Glutamatergic neuron (in vitro differentiated cells): Measurements from ENCODE around the gene PLSCR4. TPM values are rescaled to one million over a fixed set of nuclear protein-coding genes. Genes with fewer than 3 reads are reported as not detected.

ENCODE experiments used
- DNase-seq: peaks from one replicate; pipeline ENCODE4 v3.0.0; 2022
- H3K27ac Mint-ChIP-seq: one replicate; pipeline ENCODE4 v1.8.0; 2020; ENCODE audit warnings: mild to moderate bottlenecking, mixed read lengths, inconsistent platforms; ENCODE audit not compliant: unreplicated experiment
- H3K27me3 Mint-ChIP-seq: one replicate; pipeline ENCODE4 v1.8.0; 2020; ENCODE audit warnings: mild to moderate bottlenecking, moderate library complexity, mixed read lengths, inconsistent platforms; ENCODE audit not compliant: unreplicated experiment
- H3K36me3 Mint-ChIP-seq: one replicate; pipeline ENCODE4 v1.8.0; 2020; ENCODE audit warnings: mild to moderate bottlenecking, mixed read lengths, inconsistent platforms; ENCODE audit not compliant: unreplicated experiment
- H3K4me1 Mint-ChIP-seq: one replicate; pipeline ENCODE4 v1.8.0; 2020; ENCODE audit warnings: mild to moderate bottlenecking, low read depth, mixed read lengths, inconsistent platforms; ENCODE audit not compliant: unreplicated experiment
- H3K4me3 Mint-ChIP-seq: one replicate; pipeline ENCODE4 v1.8.0; 2020; ENCODE audit warnings: mild to moderate bottlenecking, mixed read lengths, inconsistent platforms; ENCODE audit not compliant: unreplicated experiment
- H3K9me3 Mint-ChIP-seq: one replicate; pipeline ENCODE4 v1.8.0; 2020; ENCODE audit warnings: mild to moderate bottlenecking, moderate library complexity, mixed read lengths, inconsistent platforms; ENCODE audit not compliant: unreplicated experiment
- CTCF ChIP-seq: fragments of 200-600 bp; sonication (generic); IDR thresholded peaks from one replicate; pipeline ENCODE4 v1.5.0; 2021; ENCODE audit not compliant: partially characterized antibody, unreplicated experiment
- total RNA-seq: library from RNA; stranded (reverse); fragmentation: NEBNext Ultra II Directional; extraction: Animal tissue kit (Norgen Biotek cat#: 25700); gene quantifications from one replicate; pipeline ENCODE4 v1.2.1, GENCODE V29; 2021; ENCODE audit not compliant: unreplicated experiment

The PLSCR4 gene
- total RNA-seq, 1 donor from 2014 or later, result not detected

- H3K4me3 Mint-ChIP-seq, result no peak overlapping the region
- DNase-seq, result no peak
- TF ChIP-seq CTCF, result no peak
- H3K4me1 Mint-ChIP-seq, result no peaks in the 10 kb centered on the region
- no peaks in the 10 kb centered on the region for H3K36me3 Mint-ChIP-seq
- H3K9me3 Mint-ChIP-seq, result no peaks in the 10 kb centered on the region
- no peak overlapping the region for H3K27ac Mint-ChIP-seq
- no peaks in the 10 kb centered on the region for H3K27me3 Mint-ChIP-seq
Measured at GRCh38 chr3:146181216-146181615, 69.7 kb downstream of the PLSCR4 start.

- no peak for TF ChIP-seq CTCF
- DNase-seq, result no peak
- Mint-ChIP-seq H3K27ac (no peak overlapping the region), H3K36me3 (no peaks in the 10 kb centered on the region), H3K4me1 (no peaks in the 10 kb centered on the region), H3K4me3 (no peak overlapping the region), H3K27me3 (no peaks in the 10 kb centered on the region), H3K9me3 (no peaks in the 10 kb centered on the region)
Measured at GRCh38 chr3:146180376-146180775, 70.5 kb downstream of the PLSCR4 start.

- no peak overlapping the region for H3K27ac Mint-ChIP-seq
- H3K36me3 Mint-ChIP-seq, result no peaks in the 10 kb centered on the region
- no peak for TF ChIP-seq CTCF
Measured at GRCh38 chr3:146178006-146178689, 72.8 kb downstream of the PLSCR4 start.

GRCh38 chr3:146177519-146177918 is 73.4 kb downstream of the PLSCR4 start:
- no peak for DNase-seq
- no peaks in the 10 kb centered on the region for H3K9me3 Mint-ChIP-seq
- no peak overlapping the region for H3K27ac Mint-ChIP-seq
- TF ChIP-seq CTCF, result no peak
- H3K4me3 Mint-ChIP-seq, result no peak overlapping the region
- H3K4me1 Mint-ChIP-seq, result no peaks in the 10 kb centered on the region
- no peaks in the 10 kb centered on the region for H3K36me3 Mint-ChIP-seq
- no peaks in the 10 kb centered on the region for H3K27me3 Mint-ChIP-seq

More at GRCh38 chr3:146178006-146178689, 72.8 kb downstream of the PLSCR4 start:
- no peak for DNase-seq
- H3K4me3 Mint-ChIP-seq, result no peak overlapping the region
- no peaks in the 10 kb centered on the region for H3K9me3 Mint-ChIP-seq
- H3K27me3 Mint-ChIP-seq, result no peaks in the 10 kb centered on the region
- H3K4me1 Mint-ChIP-seq, result no peaks in the 10 kb centered on the region

- no peak for TF ChIP-seq CTCF
- Mint-ChIP-seq H3K27me3 (no peaks in the 10 kb centered on the region), H3K4me3 (no peak overlapping the region), H3K27ac (no peak overlapping the region), H3K9me3 (no peaks in the 10 kb centered on the region), H3K4me1 (no peaks in the 10 kb centered on the region), H3K36me3 (no peaks in the 10 kb centered on the region)
- DNase-seq, result no peak
Measured at GRCh38 chr3:146177072-146177471, 73.8 kb downstream of the PLSCR4 start.
